AG04449 (cell line): Measurements from ENCODE around the gene RPS3.
A peak's percentile ranks its signal among the peaks of the same experiment; 100 is the strongest.

Experiments
- CTCF ChIA-PET: fragments of 350-600 bp; formaldehyde crosslinking; extraction: SDS; loops from one replicate; lab custom pipeline; 2021; ENCODE audit warnings: antibody characterized with exemption; lab: Yijun Ruan, JAX
- POLR2A ChIA-PET: fragments of 400-600, 350-600 bp; formaldehyde crosslinking; extraction: SDS; loops from one replicate; lab custom pipeline; 2020; ENCODE audit warnings: antibody characterized with exemption, inconsistent platforms; lab: Yijun Ruan, JAX
- DNase-seq: peaks from one replicate; pipeline ENCODE4 v3.0.0-alpha.2; 2010; ENCODE audit warnings: low read depth, low spot score
- H3K4me3 ChIP-seq: 2 replicates; pipeline ENCODE4 v1.5.1; 2011; ENCODE audit warnings: low read depth, mild to moderate bottlenecking, control low read depth, low read length
- CTCF ChIP-seq: IDR thresholded peaks from one replicate; pipeline ENCODE4 v1.5.1; 2011; ENCODE audit warnings: mild to moderate bottlenecking, moderate library complexity, low read length, control low read depth, inconsistent platforms; ENCODE audit not compliant: insufficient read depth; ENCODE audit errors: missing control alignments

RPS3 gene

GRCh38 chr11:75421902-75422247 is 22.6 kb downstream of the RPS3 start:
- POLR2A ChIA-PET = no interaction called here
- DNase-seq = no peak

GRCh38 chr11:75422248-75423231 is 23.2 kb downstream of the RPS3 start:
- no peak for DNase-seq
- ChIA-PET CTCF (interaction anchor here (0.8 to 2.5 kb wide), 6 partner anchors 7 to 110 kb away, joined by 3 to 9 read pairs (median 6); partner anchors contain the start of gene GDPD5), POLR2A (interaction anchor here (0.5 to 1.1 kb wide), 2 partner anchors 22 to 152 kb away, joined by 3 read pairs; no protein-coding TSS in a partner anchor)
- no peak for TF ChIP-seq CTCF
- no peak overlapping the region for H3K4me3 ChIP-seq

More at GRCh38 chr11:75421902-75422247, 22.6 kb downstream of the RPS3 start:
- TF ChIP-seq CTCF = no peak
- H3K4me3 ChIP-seq = no peak overlapping the region
- CTCF ChIA-PET = interaction anchor here (0.8 to 7.3 kb wide), 5 partner anchors 7 to 110 kb away, joined by 3 to 90 read pairs (median 3); no protein-coding TSS in a partner anchor

- ChIA-PET POLR2A (interaction anchor here (1.1 kb wide), 1 partner anchor 23 kb away, joined by 3 read pairs; no protein-coding TSS in a partner anchor), CTCF (interaction anchor here (1.5 to 2.4 kb wide), 2 partner anchors 102 to 108 kb away, joined by 8 to 9 read pairs; partner anchors contain the start of gene GDPD5)
- no peak for DNase-seq
- H3K4me3 ChIP-seq = no peak overlapping the region
- TF ChIP-seq CTCF = no peak
Observed at GRCh38 chr11:75423721-75424120, 24.4 kb downstream of the RPS3 start.

- H3K4me3 ChIP-seq = no peak overlapping the region
- ChIA-PET POLR2A (no interaction called here), CTCF (interaction anchor here (0.7 to 2.9 kb wide), 3 partner anchors 10 to 108 kb away, joined by 3 to 15 read pairs (median 8); no protein-coding TSS in a partner anchor)
- no peak for TF ChIP-seq CTCF
- no peak for DNase-seq
Observed at GRCh38 chr11:75424396-75424795, 25.1 kb downstream of the RPS3 start.

- no peak for DNase-seq
- POLR2A ChIA-PET = no interaction called here
- no peak overlapping the region for H3K4me3 ChIP-seq
- CTCF ChIA-PET = interaction anchor here (0.7 to 2.9 kb wide), 7 partner anchors 17 to 145 kb away, joined by 3 to 15 read pairs (median 4); no protein-coding TSS in a partner anchor
- TF ChIP-seq CTCF = peak; percentile 26
Observed at GRCh38 chr11:75425422-75425821, 26.1 kb downstream of the RPS3 start.

- ChIA-PET POLR2A (no interaction called here), CTCF (interaction anchor here (0.6 to 2.9 kb wide), 4 partner anchors 18 to 441 kb away, joined by 3 to 15 read pairs (median 4); no protein-coding TSS in a partner anchor)
- no peak overlapping the region for H3K4me3 ChIP-seq
- no peak for DNase-seq
- TF ChIP-seq CTCF = no peak
Observed at GRCh38 chr11:75426720-75427086, 27.4 kb downstream of the RPS3 start.
